HG02763 (cell line): ENCODE results near the gene GRM8.

ENCODE experiments used
- ATAC-seq: cut with Tn5 transposase; IDR thresholded peaks from one replicate; pipeline ENCODE4 v1.9.1; 2021; ENCODE audit warnings: mild to moderate bottlenecking, moderate library complexity; ENCODE audit not compliant: unreplicated experiment

The GRM8 gene

DNA sequence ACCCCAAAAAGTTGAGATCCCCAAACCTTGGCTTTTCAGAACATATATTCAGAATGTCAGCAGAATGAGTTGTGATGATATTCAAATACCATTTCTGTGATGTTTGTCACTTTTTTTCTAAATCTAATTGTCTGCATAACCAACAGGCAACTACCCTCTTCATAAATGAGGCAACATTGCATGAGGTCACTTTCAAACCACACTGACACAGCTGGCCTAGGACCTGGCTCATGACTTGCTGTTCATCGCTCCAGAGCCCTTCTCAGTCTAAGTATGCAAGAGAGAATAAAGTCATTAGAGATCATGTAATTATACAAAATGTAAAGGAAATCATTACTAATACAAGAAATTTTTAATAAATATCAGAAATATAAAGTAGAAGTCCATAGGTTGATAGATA, 681.9 kb downstream of the GRM8 start:
- no peak for ATAC-seq

GRCh38 chr7:126569402-126569801, 683.3 kb downstream of the GRM8 start:
- ATAC-seq: no peak

GRCh38 chr7:126557271-126557670, 695.5 kb downstream of the GRM8 start:
- no peak for ATAC-seq

DNA sequence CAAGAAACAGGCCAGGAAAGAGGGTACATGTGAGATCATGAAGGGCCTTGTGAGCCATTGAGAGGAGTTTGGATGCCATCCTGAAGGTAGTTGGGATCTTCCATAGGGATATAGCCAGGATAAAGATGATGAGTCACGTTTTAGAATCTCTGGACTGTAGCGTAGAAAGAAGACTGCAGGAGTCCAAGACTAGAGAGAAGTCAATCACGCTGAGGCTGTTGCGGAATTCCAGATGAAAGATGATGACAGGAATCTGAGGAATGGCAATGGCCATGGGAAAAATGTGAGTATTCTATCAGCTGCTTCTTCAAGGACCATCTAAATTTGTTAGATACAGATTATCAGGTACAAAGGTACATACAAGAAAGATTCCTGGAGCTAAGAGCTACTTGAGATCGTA, 711.3 kb downstream of the GRM8 start:
- no peak for ATAC-seq

DNA sequence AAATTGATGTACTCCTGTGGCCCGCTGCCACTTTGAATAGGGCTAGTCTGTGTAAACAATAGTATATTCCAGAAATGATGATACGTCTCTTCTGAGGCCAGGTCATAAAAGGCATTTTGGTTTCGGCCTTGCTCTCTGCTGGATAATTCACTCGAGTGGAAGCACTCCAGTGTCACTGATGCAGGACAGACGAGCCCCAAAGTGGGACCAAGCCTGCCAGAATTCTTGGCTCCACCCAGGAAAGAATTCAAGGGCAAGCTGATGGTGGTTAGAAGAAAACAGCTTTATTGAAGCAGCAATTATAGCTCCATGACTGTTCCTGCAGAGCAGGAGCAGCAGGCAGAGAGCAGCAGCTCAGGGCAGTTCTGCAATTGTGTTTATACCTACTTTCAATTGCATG, 717.6 kb downstream of the GRM8 start:
- no peak for ATAC-seq

- ATAC-seq: no peak
Measured at GRCh38 chr7:126533715-126534114, 719.0 kb downstream of the GRM8 start.

- no peak for ATAC-seq
Measured at GRCh38 chr7:126529833-126530232, 722.9 kb downstream of the GRM8 start.

GRCh38 chr7:126529254-126529653, 723.5 kb downstream of the GRM8 start:
- ATAC-seq: no peak

- no peak for ATAC-seq
Measured at GRCh38 chr7:126525906-126526305, 726.8 kb downstream of the GRM8 start.

DNA sequence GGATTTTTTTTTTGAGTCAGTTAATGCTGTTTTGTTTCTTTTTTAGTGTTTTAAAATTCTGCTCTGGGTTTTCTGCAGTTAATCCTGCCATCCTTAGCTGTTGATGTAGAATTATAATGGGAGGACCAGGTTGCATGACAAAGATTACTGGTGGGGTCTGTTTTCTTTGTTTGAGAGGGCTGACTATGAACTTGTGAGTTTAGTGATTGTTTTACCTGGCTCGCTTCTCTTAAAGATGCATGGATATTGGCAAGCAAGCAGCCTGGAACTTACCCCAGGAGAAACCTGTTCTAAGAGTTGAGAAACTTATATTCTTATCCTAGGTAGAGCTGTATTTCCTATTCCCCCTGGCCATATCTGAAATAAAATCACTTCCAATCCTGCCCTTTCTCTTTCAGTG, 727.8 kb downstream of the GRM8 start:
- ATAC-seq: no peak

- no peak for ATAC-seq
Measured at GRCh38 chr7:126511046-126511445, 741.7 kb downstream of the GRM8 start.

- peak; percentile 67 for ATAC-seq
Measured at GRCh38 chr7:126501617-126502016, 751.1 kb downstream of the GRM8 start.

DNA sequence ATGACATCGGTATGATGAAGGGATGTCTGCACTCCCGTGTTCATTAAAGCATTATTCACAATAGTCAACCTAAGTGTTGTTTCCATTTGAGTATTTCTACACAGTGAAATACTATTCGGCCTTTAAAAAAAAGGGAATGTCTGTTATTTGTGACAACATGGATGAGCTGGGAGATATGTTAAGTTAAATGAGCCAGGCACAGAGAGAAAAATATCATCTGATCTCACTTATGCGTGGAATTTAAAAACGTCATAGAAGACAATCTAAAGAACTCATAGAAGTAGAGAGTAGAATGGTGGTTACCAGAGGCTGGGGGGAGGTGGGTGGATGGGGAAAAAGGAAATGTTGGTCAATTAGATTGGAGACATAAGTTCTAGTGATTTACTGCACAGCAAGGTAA, 753.3 kb downstream of the GRM8 start:
- ATAC-seq: no peak

DNA sequence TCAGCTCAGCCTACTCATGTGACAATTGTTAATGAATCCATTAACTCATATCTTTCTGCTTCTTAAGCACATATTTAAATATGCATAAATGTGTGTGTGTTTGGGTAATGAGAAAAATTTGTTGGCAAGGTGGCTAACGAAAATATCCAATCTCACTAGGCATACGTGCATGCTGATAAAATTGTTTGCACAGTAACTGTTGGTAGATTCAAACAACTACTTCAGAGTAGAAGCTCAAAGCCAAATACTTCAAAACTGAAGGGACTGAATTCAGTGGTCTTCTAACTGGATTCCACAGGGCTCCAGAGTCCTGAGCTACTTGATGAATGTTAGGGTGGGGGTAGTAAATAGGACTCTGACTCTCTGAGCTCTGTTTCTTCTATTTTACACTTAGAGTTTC, 757.0 kb downstream of the GRM8 start:
- no peak for ATAC-seq

DNA sequence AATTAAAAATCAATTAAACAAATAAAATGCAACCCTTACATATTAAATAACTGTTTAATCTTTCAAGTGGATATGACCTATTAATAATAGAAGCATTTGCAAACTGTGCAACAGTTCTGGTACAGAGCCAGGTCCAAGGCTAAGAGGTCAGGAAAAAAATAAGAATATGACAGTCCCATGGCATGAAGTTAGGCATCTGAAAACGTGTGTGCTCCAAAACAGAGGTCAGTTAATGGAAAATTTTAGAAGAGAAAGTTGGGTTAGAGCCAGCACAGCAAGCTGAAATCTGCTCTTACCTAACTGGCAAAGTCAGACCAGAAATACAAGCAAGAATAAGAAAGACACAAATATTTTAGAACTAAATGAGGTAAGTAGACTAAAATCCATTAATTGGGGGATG, 757.7 kb downstream of the GRM8 start:
- no peak for ATAC-seq

DNA sequence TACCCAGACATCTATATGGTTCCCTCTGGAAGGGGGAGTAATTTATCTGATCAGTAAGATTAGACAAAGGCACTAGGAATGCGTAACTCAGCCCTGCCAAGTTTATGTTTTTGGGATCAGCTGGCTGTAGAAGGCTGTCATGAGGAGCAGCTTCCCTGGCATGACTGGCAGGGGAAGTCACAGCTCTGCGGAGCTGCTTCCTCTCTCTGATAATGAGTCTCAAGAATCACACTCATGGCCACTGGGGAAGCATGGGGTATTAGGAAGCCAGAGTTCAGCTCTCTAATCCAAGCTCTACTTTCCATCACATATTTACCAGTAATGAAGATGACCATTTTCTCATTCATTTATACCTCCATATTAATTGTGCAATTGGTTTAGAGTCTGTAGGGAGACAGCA, 758.9 kb downstream of the GRM8 start:
- ATAC-seq: no peak

- ATAC-seq: no peak
Measured at GRCh38 chr7:126489874-126490273, 762.9 kb downstream of the GRM8 start.

GRCh38 chr7:126487728-126488442, 764.9 kb downstream of the GRM8 start:
- no peak for ATAC-seq

- ATAC-seq: no peak
Measured at GRCh38 chr7:126486806-126487205, 765.9 kb downstream of the GRM8 start.

DNA sequence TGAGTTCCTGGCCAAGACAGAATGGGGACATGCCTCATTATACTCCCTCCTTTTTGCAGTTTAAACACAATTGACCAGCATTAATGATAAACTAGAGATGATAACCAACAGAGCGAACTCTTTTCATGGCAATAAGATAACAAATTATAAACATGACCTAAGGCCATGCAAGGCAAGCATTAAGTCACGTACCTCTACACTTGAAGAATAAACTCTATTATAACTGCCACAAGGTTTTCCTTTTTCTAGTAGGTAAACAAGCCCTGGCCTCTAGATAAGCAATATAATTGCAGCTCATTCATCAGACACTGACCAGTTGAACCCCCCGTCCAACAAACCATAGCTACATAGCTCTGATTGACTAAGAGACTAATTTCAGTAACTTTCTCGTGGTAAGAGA, 767.0 kb downstream of the GRM8 start:
- ATAC-seq: no peak

DNA sequence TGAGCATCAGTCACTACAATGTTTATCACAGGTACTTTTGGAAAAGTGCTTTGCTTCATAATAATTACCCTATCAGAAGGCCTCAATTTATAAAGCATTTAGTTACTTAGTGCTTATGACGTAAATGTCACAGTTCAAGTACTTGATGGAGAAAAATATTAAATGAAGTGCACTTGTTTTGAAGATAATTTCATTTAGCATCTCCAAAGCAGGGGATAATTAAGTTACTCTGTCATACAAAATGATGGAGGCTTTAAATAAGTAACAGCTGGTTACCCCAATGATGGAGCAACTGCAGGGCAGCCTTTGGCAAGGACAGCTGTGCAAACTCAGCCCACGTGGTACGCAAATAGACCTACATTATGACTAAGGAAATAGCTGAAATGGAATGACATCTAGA, 768.8 kb downstream of the GRM8 start:
- no peak for ATAC-seq

DNA sequence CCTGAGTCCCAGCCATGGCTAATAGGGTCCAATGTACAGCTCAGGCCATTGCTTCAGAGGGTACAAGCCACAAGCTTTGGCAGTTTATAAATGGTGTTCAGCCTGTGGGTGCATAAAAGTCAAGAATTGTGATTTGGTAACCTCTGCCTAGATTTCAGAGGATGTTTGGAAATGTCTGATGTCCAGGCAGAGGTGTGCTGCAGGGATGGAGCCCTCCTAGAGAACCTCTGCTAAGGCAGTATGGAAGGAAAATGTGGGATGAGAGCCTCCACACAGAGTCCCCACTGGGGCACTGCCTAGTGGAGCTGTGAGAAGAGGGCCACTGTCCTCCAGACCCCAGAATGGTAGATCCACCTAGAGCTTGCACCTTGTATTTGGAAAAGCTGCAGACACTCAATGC, 779.9 kb downstream of the GRM8 start:
- no peak for ATAC-seq

DNA sequence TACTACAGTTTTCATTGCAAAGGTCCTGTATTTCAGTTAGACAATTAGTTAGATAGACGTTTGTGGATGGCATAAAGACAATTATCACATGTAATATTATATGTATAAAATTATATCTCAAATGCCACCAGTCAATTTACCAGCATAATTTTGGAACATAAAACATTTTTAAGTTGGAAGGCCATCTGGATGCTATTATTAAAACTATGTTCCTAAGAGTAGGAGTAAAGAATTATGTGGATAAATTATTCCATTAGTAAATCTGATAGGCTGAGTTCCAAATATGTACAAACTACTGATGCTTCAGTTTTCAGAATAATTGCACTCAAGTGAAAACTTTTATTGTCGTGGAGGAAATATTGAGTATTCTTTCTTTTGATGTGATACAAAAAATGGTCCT, 790.3 kb downstream of the GRM8 start:
- no peak for ATAC-seq
